Endothelial cell of coronary artery (primary cell): ENCODE results near the gene GBA3. TPM values are rescaled to one million over a fixed set of nuclear protein-coding genes. Genes with fewer than 3 reads are reported as not detected.

Source experiments
- total RNA-seq: library from RNA; depleted of rRNA; stranded (reverse); fragments of >200 nt; gene quantifications from 2 replicates; pipeline ENCODE4 v1.2.3, GENCODE V29; 2014

GBA3 gene
- total RNA-seq = not detected in 2 replicates

DNA sequence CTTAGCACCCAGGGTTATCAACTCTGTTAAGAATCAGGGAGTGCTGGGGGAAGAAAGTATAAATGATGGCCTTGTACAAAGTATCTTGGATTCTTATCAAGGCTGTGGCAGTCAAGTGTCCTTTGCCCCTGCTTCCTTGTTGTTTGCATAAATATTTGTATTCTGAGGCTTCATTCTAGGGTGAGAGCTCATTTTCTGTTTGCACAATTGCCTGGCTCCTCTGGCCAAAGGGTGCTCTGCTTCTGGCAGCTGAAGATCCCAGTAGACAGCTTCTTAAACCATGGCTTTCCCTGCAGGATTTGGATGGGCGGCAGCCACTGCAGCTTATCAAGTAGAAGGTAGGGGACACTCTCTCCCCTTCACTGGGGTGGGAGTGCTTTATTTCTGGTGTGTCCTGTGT, at the start of gene GBA3:
GBA3 (plus strand) TSS at position 202 of the 400 bp plus-strand sequence.

Other genes with a start within 250 kb of the GBA3 start
- 17.4 and 22.1 TPM in 2 replicates for gene ADGRA3, start 176.9 kb upstream of the GBA3 start, total RNA-seq